K562 (cell line): ENCODE data around the gene HSD17B1. TPM values are rescaled to one million over a fixed set of nuclear protein-coding genes. Genes with fewer than 3 reads are reported as not detected.

Experiments
- ATAC-seq: fragments of 200-7000 bp; cut with Tn5 transposase; 3 replicates; pipeline ENCODE4 v1.9.1; 2020; ENCODE audit warnings: moderate library complexity
- BruUV-seq: library from RNA; stranded (reverse); fragments of 400-500 nt; replicated peaks from 2 replicates; lab custom pipeline; 2021; lab: Mats Ljungman, UMichigan
- CTCF ChIA-PET: fragments of 300-600 bp; formaldehyde crosslinking; extraction: SDS; loops from one replicate; lab custom pipeline; 2021; ENCODE audit warnings: low intra/inter-chr PET ratio; lab: Yijun Ruan, JAX
- POLR2A ChIA-PET: fragments of 300-600, 350-650 bp; sonication (Branson Sonifier 250); formaldehyde crosslinking; extraction: SDS; loops from one replicate; lab custom pipeline; 2021; ENCODE audit warnings: antibody characterized with exemption, inconsistent platforms; lab: Yijun Ruan, JAX
- DNase-seq, 4 experiments: peaks; one replicate each; pipeline versions ENCODE4 v3.0.0 to v3.0.0-alpha.2; 2011 to 2018; ENCODE audit warnings: low spot score in 3 of 4, mixed read lengths in 3 of 4; ENCODE audit errors: extremely low read depth in 1 of 4
- FAIRE-seq: peaks from 2 replicates; lab custom pipeline; 2011; peaks lifted over from hg19 to GRCh38; lab: Jason Lieb, UNC
- H2AFZ ChIP-seq: 2 replicates; pipeline ENCODE4 v1.6.0; 2011; ENCODE audit warnings: low read depth, low read length, control low read depth, inconsistent platforms
- H3K27ac ChIP-seq: fragments of 200-600 bp; 3 replicates; pipeline ENCODE4 v1.8.0; 2011; ENCODE audit warnings: low read depth, mild to moderate bottlenecking, control low read depth, inconsistent platforms, low read length, moderate library complexity, mixed read lengths; ENCODE audit errors: extremely low read depth
- H3K27me3 ChIP-seq, 2 experiments: fragments of 300-600 bp in 1 of 2; 2 replicates in 1 of 2; 3 replicates in 1 of 2; pipeline versions ENCODE4 v1.6.0 to v1.8.0; 2011; ENCODE audit warnings: inconsistent platforms in 2 of 2, low read length in 2 of 2, mild to moderate bottlenecking in 1 of 2, mixed read lengths in 1 of 2, moderate library complexity in 1 of 2; ENCODE audit not compliant: control insufficient read depth in 2 of 2, insufficient read depth in 2 of 2
- H3K36me3 ChIP-seq: fragments of 300-600 bp; 3 replicates; pipeline ENCODE4 v1.8.0; 2011; ENCODE audit warnings: mild to moderate bottlenecking, low read length, inconsistent platforms; ENCODE audit not compliant: control insufficient read depth, insufficient read depth
- H3K4me1 ChIP-seq, 2 experiments: fragments of 200-600 bp in 1 of 2; replicated peaks in 1 of 2; 2 replicates in 1 of 2; 3 replicates in 1 of 2; pipeline versions ENCODE4 v1.5.1 to v1.8.0; 2011; ENCODE audit warnings: inconsistent platforms in 2 of 2, low read length in 2 of 2, mild to moderate bottlenecking in 1 of 2, mixed read lengths in 1 of 2, moderate library complexity in 1 of 2; ENCODE audit not compliant: control insufficient read depth in 2 of 2, insufficient read depth in 2 of 2
- H3K4me2 ChIP-seq: 2 replicates; pipeline ENCODE4 v1.6.1; 2011; ENCODE audit warnings: low read length, control low read depth, inconsistent platforms, mixed read lengths; ENCODE audit not compliant: insufficient read depth
- H3K4me3 ChIP-seq: fragments of 200-600 bp; sonication (generic), shearing (Covaris generic); 2 replicates; pipeline ENCODE4 v1.5.1; 2016; ENCODE audit warnings: control low read depth, inconsistent platforms
- H3K79me2 ChIP-seq: fragments of 200-600 bp; 3 replicates; pipeline ENCODE4 v1.8.0; 2011; ENCODE audit warnings: low read length, inconsistent platforms; ENCODE audit not compliant: control insufficient read depth, insufficient read depth
- H3K9ac ChIP-seq, 2 experiments: 2 replicates each; pipeline versions ENCODE4 v1.6.0 to v1.6.1; 2011; ENCODE audit warnings: low read depth in 2 of 2, low read length in 2 of 2, control low read depth in 1 of 2, inconsistent platforms in 1 of 2, mild to moderate bottlenecking in 1 of 2, mixed read lengths in 1 of 2; ENCODE audit not compliant: insufficient read depth in 1 of 2
- H3K9me1 ChIP-seq: one replicate; pipeline ENCODE4 v1.6.0; 2011; ENCODE audit warnings: inconsistent platforms, mild to moderate bottlenecking, low read length, moderate library complexity; ENCODE audit not compliant: control insufficient read depth, insufficient read depth
- H3K9me3 ChIP-seq: replicated peaks from 2 replicates; pipeline ENCODE4 v1.5.1; 2011; ENCODE audit warnings: low read depth, low read length, inconsistent platforms; ENCODE audit not compliant: control insufficient read depth, insufficient read depth
- H4K20me1 ChIP-seq: replicated peaks from 2 replicates; pipeline ENCODE4 v1.6.1; 2011; ENCODE audit warnings: low read length, inconsistent platforms, mixed read lengths; ENCODE audit not compliant: control insufficient read depth, insufficient read depth
- HDAC8 ChIP-seq: fragments of 450-650 bp; IDR thresholded peaks from 2 replicates; pipeline ENCODE4 v1.6.1; 2016; ENCODE audit warnings: mild to moderate bottlenecking, missing genetic modification characterization, moderate library complexity, missing compliant biosample characterization
- KAT8 ChIP-seq: fragments of 450-650 bp; IDR thresholded peaks from 2 replicates; pipeline ENCODE4 v1.6.1; 2016; ENCODE audit warnings: low read depth, mild to moderate bottlenecking
- NFIC ChIP-seq: fragments of 450-650 bp; IDR thresholded peaks from 2 replicates; pipeline ENCODE4 v1.6.1; 2017; ENCODE audit warnings: mild to moderate bottlenecking, inconsistent platforms
- SFPQ ChIP-seq: fragments of 200-400 bp; formaldehyde crosslinking; IDR thresholded peaks from 2 replicates; pipeline ENCODE4 v1.6.1; 2017; ENCODE audit warnings: mild to moderate bottlenecking, low read depth, low read length, moderate library complexity
- ZNF232 ChIP-seq: sonication (generic); formaldehyde crosslinking; IDR thresholded peaks from 2 replicates; pipeline ENCODE4 v1.8.0; 2022; ENCODE audit warnings: mild to moderate bottlenecking, missing genetic modification reagents
- ZNF655 ChIP-seq: fragments of 250-450 bp; sonication (Bioruptor Pico); IDR thresholded peaks from 2 replicates; pipeline ENCODE4 v1.5.0; 2021
- ZNF785 ChIP-seq: fragments of 250-450 bp; sonication (Bioruptor Pico); IDR thresholded peaks from 2 replicates; pipeline ENCODE4 v1.4.0; 2020; ENCODE audit warnings: mild to moderate bottlenecking
- WGBS: fragments of 100-300 bp; shearing (Covaris generic); methylation state at CpG from one replicate; pipeline ENCODE4 v1.1.6; 2016; ENCODE audit warnings: low coverage, mixed read lengths; ENCODE audit not compliant: insufficient coverage; ENCODE audit errors: missing lambda C conversion rate; 5-methylcytosine and 5-hydroxymethylcytosine counted together
- in situ Hi-C: fragments of 300-500 bp; cut with MboI; formaldehyde crosslinking; loops from 4 replicates; pipeline ENCODE4 v1.15.0; 2018; ENCODE audit warnings: inconsistent platforms, mixed read lengths
- intact Hi-C: fragments of 100-400 bp; cut with micrococcal nuclease; formaldehyde crosslinking; loops from 2 replicates; pipeline ENCODE4 v1.14.2; 2022
- polyA plus RNA-seq, 8 experiments: library from polyadenylated mRNA; depleted of rRNA in 4 of 8; stranded (reverse) in 5 of 8; unstranded in 3 of 8; fragments of >200 nt; fragmentation: Nextera tagmentation in 2 of 8; fragmentation: Illumina TruSeq in 1 of 8; extraction: Ambion mirVana in 2 of 8; extraction: Trizol in 1 of 8; gene quantifications; 2 replicates each; pipeline versions ENCODE4 v1.2.1 to v1.2.3, GENCODE V29; 2011 to 2014; ENCODE audit warnings: inconsistent platforms in 1 of 8, missing spikeins in 1 of 8
- total RNA-seq, 7 experiments: library from RNA; depleted of rRNA in 6 of 7; stranded (reverse); fragments of >200 nt in 6 of 7; fragmentation: Illumina TruSeq in 2 of 7; extraction: Trizol in 2 of 7; gene quantifications; 2 replicates each; pipeline versions ENCODE4 v1.2.1 to v1.2.3, GENCODE V29; 2011 to 2021; ENCODE audit warnings: low replicate concordance in 1 of 7

HSD17B1 gene
- total and polyA plus RNA-seq, 9 of the 15 experiments (the other 6 are each of a cell fraction or from before 2014, with no cell fraction given), result 0.55 to 21.1 (median 3.6) TPM

- Histone ChIP-seq H3K9ac (no peak overlapping the region; a peak in 1 of 4 replicates), H3K4me1 (no peaks in the 10 kb centered on the region), H3K79me2 (no peaks in the 10 kb centered on the region), H3K9me3 (no peaks in the 10 kb centered on the region), H2AFZ (no peak overlapping the region), H3K27ac (no peak overlapping the region), H4K20me1 (no peaks in the 10 kb centered on the region; the same call in 1 of the 2 replicates), H3K4me2 (no peak overlapping the region), H3K27me3 (no peaks in the 10 kb centered on the region), H3K9me1 (no peaks in the 10 kb centered on the region), H3K4me3 (no peak overlapping the region), H3K36me3 (peaks cover 92% of the 10 kb centered on the region)
- 89% methylated on average over 4 of the region's 4 CpGs for WGBS
- in situ Hi-C loops, result no loop called here
- BruUV-seq, result no TSS peak
- CTCF ChIA-PET, result no interaction called here
- intact Hi-C loops, result no loop called here
- POLR2A ChIA-PET, result interaction anchor here (0.9 to 1.9 kb wide), 5 partner anchors 9 to 196 kb away, joined by 4 to 7 read pairs (median 6); no protein-coding TSS in a partner anchor
- FAIRE-seq (no peak), DNase-seq (no peak), ATAC-seq (no peak)
- TF ChIP-seq KAT8 (no peak), NFIC (no peak), ZNF785 (CRISPR knock-in tag) (no peak), ZNF655 (CRISPR knock-in tag) (no peak), ZNF232 (no peak), SFPQ (no peak), HDAC8 (tag) (no peak)
Observed at GRCh38 chr17:42507671-42508070, 45.1 kb upstream of the HSD17B1 start.
